Measurements from ENCODE around the gene CYP26A1.

The CYP26A1 gene

DNA sequence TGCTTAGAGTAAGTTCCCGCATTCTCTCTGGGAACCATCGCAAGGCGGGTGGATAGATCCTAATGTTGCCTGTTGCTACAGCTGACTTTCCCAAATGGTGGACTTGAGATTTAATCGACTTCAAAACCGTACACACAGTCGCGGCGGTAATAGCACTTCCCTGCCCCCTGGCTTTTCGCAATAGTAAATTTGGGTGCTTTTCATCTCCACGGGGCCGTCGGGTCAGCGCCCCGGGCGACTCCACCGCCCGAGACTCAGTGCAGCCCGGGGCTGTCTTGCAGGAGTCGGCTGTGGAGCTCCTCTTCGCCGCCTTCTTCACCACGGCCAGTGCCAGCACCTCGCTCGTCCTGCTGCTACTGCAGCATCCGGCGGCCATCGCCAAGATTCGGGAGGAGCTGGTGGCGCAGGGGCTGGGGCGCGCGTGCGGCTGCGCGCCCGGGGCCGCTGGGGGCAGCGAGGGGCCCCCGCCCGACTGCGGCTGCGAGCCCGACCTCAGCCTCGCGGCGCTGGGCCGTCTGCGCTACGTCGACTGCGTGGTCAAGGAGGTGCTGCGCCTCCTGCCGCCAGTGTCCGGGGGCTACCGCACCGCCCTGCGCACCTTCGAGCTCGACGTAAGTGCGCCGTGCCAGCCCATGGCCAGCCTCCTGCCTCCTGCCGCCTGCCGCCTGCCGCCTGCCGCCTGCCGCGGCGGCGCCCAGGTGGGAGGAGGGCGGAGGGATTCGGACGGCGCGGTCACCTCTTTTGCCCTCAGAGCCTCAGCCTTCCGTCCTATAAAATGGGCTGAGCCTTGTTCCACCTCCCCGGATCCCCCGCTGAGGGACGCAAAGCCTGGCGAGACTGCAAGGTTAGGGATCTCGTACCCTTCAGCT is 7.8 kb upstream of the CYP26A1 start:
- DNase-seq = no peak

DNA sequence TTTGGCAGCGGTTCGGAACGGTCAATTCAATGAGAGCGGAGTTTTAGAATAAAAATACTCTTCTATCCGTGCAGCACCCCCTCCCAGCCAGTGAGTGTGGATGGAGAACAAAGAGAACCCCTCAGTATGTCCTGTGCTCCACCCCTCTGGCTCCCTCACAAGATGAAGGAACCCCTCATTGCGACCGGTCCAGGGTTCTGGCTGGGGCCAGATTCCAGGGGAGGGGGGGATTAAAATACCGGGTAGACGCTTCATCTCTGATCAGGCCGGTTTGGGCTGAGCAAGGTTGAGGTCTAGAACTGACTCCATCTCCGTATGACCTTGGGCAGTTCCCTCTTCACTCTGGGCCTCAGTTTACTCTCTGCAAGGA is 7.2 kb upstream of the CYP26A1 start:
- no peak for DNase-seq

DNA sequence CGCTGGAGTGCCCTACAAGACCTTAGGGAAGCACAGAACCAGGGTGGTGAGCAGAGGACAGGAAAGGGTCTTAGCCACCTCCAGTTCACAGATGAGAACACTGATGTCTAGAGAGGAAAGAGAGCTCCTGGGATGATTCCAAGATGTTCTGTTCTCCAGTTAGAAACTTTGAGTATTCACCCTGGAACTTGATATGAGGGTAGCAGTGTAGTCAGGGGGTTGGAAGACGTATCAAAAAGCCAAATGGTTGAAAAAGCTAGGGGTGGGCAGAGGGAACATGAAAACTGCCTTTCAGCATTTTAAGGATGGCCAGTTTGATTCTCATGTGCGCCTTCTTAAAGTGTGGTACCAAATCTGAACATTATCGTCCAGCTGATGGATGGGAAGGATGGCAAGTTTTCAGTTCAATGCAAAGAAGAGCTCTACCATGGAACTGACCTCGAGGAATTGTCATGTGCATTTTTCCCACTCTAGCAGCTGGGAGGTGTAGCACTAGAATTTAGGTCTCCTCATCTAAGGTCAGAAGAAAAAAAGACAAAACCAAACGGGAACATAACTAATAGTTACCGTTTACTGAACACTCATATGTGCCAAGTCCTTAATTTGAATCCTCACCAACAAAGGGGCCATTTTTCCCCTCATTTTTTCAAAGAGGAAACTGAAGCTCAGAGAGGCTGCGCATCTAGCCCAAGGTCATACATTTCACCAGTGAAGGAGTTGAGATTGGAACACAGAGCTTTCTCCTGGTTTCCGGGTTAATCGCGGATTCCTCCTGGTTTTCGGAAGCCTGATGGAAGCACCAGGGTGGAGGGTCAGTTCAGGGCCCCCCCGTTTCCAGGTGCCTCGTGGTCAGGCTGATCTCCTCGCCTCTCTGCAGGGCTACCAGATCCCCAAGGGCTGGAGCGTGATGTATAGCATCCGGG is 6.0 kb upstream of the CYP26A1 start:
- DNase-seq = no peak

DNA sequence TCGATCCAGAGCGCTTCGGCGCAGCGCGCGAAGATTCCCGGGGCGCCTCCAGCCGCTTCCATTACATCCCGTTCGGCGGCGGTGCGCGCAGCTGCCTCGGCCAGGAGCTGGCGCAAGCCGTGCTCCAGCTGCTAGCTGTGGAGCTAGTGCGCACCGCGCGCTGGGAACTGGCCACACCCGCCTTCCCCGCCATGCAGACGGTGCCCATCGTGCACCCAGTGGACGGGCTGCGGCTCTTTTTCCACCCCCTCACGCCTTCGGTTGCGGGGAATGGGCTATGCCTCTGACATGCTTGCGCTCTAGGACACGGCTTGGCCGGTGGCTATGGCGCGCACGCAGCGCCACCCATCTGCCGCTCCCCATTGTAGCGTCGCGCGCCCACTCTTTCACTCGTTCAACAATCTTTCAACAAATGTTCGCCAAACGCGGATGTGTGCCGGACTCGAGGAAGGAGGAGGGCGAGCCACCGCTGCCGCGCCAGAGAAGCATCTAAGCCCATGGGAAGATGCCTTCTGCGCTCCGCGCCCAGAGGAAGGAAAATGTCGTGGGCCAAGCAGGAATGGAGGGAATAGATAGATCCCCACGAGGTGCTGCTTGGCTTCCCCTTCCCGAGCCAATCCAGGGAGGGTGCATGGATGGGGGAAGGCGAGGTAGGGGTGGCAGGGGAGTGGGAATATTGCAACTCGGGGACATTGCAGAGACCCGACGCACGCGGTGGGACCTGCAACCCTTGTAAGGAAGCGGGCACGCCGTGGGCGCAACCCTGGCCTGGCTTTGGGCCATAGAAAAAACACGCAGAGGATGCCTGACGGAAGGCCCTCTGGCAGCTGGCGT is 5.1 kb upstream of the CYP26A1 start:
- DNase-seq = no peak

DNA sequence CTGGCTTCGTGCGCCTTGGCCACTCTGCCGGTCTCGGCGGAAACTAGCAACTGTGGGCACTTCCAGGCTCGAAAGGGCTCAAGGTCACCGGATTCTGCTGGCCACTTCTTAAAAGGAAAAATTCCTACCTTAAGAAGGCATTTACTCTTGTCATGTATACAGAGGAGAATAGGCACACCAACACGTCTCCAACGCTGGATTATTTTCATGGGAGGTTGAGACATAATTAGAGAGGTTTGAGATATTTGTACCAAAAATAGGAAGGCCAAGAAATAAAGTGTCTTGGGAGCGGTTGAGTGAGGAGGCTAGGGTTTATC is 4.5 kb upstream of the CYP26A1 start:
- DNase-seq = no peak

DNA sequence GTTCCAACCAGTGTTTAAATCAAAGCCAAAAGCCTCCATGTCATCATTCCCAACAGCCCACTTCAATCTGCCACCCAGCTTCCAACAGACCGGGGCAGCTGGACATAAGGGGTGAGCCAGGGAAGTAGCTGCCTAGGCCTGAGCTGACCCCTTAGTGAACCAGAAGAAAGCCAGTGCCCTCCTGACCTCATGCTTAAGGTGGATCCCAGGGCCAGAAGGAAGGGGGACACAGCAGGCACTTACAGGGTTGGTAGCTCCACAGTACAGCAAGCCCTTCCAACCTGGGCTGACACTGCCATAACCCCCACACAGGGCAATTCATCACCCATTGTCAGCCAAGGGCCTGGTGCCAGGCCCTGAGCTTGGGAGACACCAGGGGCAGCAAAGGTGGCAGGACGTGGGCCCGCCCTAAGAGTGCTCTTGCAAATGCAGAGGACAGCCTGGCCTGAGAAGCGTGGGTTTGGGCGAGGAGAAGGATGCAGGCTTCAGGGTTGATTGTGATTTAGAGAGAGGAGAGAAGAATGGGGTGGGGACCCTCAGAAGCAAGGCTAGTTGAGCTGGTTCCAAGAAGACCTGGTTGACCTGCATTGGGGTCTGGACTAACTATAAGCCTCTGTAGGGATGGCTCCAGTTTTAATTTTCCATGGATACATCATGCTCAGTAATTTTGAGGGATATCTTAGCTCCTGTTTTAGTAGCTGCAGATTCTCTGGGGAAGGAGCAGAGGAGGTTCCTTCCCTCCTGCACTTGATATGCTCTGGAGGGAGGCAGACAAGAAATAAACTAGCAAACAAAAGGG is 3.1 kb upstream of the CYP26A1 start:
- no peak for DNase-seq

DNA sequence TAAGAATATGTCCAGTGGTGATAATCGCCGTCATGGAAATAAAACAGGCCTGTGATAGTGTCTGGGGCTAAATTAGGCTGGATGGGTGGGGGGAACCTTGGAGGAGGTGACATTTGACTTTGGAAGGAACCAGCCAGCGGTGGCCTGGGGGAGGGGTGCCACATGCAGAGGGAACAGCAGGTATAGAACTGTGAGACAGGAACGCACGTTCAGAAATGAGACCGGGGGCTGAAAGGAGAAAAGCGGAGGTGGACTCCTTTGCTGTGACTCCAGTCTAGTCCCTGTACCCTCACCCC is 2.6 kb upstream of the CYP26A1 start:
- DNase-seq = no peak

DNA sequence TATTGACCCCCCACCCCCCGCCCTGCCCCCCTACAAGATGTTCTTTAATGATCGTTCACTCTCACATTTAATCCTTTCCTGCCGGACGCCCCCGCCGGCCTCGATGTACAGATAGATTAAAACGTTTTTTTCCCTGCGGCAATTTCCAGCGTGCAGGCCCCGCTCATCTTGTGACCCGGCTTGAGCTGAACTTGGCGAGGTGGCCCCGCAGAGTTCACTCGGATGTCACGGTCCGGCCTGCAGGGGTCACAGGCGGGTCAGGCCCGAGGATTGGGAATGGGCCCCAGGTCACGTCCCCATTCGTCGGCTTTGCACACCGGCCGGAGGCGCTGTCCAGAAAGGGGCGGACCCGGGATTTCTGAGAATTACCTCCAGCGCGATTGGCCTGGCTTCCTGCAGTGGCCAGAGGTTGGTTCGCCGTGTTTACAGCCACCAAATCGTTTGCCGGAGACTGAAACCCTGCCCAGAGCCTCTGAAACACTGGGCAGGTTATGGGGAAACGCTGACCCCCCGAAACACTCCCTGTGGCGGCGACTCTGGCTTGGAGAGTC is 1.9 kb upstream of the CYP26A1 start:
- DNase-seq = no peak

DNA sequence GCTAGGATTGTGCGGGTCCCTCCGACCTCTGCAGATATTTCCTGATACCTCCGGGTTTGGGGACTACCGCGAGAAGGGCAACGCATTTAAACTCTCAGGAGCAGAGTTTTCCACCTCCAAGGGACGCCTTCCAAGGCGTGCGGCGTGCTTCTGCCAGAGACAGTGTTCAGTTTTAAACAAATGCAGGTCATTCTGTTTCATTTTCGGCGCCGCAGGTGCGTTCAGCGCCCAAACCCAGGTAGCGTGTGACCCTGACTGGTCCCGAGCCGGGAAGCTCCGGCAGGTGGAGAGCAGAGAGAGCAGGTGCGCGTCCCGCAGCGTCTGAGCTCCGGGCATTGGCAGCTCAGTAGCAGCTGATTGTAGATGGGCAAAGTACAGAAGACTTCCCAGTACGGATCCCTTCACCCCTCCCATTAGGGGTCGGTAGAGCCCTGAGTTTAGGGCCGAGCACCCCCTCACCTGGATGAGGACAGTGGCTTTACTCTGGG is 1.4 kb upstream of the CYP26A1 start:
- no peak for DNase-seq

DNA sequence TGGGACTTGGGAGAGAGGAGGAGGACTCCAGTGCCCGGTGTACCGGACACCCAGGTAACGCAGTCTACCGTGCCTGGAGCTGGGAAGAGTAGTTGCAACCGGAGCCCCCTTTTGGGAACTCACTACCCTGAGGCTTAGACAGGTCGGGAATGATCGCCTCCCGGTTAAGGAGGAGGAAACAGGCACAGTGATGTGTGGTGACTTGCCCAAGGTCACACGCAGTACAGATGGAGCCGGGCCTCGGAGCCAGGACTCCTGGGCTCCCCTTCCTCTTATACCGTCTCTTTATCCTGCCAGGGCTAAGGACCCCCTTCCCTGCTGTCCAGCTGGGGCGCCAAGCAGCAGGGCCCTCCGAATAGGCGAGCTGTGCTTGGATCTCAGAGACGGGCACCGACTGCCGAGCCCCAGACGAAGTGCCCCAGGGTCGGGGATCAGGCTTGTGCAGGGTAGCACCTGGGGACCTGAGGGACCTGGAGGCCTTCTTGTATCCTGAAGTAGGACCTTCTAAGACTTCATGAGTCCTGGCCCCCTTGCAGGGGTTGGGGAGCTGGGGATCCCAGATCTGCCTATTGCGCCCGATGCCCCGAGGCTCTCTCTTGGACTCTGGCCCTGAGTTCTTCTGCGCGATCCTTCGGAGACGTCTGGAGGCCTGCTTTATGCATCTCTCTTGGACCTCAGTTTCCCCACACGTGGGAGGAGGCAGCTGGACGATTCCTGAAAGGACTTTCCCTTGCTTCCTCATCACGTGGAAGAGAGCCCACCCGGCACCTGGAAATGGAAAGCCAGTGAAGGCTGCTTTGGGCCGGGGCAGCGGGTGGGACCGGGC is 767 bp upstream of the CYP26A1 start:
- DNase-seq = no peak

DNA sequence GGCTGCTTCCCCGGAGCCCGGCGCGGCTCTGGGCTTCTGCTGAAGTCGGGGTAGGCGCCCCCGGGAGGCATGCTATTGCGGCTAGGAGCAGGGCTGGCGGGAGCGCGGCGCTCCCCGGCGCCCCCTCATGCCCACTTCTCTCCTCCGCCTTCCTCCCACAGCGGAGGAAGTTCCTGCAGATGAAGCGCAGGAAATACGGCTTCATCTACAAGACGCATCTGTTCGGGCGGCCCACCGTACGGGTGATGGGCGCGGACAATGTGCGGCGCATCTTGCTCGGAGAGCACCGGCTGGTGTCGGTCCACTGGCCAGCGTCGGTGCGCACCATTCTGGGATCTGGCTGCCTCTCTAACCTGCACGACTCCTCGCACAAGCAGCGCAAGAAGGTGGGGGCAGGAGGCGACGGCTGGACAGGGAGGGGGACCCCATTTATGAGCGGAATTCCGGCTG is 479 bp downstream of the CYP26A1 start:
- no peak for DNase-seq

DNA sequence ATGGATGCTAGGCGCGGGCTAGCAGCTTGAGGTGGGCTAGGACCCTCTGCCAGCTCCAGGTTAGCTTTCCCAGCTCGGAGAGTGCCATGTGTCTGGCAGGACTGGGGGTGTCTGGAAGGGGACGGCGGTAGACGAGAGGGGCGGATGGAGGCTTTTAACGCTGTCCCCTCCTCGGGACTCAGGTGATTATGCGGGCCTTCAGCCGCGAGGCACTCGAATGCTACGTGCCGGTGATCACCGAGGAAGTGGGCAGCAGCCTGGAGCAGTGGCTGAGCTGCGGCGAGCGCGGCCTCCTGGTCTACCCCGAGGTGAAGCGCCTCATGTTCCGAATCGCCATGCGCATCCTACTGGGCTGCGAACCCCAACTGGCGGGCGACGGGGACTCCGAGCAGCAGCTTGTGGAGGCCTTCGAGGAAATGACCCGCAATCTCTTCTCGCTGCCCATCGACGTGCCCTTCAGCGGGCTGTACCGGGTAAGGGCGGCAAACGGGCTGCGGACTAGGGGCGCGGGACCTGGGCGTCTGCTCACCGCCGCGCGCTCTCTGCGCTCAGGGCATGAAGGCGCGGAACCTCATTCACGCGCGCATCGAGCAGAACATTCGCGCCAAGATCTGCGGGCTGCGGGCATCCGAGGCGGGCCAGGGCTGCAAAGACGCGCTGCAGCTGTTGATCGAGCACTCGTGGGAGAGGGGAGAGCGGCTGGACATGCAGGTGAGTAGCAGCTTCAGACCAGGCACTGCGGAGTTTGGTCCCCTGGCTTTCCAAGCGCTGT is 1.1 kb downstream of the CYP26A1 start:
- no peak for DNase-seq

DNA sequence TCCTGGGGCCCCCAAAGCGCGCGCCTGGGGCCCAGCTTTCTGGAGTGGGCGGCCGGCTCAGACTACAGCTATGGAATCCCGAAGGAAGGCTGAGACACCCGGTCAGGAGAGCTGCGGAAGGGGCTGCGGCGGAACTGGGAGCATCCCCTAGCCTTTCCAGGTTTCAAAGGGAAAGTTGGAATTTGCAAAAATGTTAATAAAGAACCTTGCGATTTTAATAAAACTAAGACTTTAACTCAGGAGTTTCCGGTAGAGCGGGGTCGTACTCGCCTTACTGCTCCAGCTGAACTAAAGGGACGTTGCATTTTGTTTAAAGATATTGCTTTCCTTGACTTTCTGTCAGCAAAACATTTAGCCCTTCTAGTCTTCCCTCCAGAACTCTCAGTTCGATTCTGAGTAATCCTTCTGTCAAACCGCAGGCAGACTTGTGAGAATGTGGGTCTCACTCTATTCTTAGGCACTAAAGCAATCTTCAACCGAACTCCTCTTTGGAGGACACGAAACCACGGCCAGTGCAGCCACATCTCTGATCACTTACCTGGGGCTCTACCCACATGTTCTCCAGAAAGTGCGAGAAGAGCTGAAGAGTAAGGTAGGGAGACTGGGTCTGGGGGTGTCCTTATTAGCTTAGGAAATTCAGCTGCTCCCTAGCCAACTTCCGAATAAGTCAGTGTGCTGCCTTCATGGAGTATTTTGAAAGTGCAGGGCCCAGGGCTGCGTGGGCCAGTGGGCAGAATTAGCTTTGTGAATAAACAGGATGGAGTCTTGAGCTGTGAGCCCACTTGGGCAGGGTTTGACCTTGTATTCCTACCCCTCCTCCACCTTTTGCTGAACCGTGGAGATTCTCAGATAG is 1.9 kb downstream of the CYP26A1 start:
- DNase-seq = no peak

DNA sequence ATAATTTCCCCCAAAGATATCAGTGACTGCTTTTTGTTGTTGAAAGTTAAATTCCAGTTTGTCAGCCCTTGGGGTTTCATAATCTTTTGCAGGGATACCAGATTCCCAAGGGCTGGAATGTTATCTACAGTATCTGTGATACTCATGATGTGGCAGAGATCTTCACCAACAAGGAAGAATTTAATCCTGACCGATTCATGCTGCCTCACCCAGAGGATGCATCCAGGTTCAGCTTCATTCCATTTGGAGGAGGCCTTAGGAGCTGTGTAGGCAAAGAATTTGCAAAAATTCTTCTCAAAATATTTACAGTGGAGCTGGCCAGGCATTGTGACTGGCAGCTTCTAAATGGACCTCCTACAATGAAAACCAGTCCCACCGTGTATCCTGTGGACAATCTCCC is 3.2 kb downstream of the CYP26A1 start:
- DNase-seq = no peak

DNA sequence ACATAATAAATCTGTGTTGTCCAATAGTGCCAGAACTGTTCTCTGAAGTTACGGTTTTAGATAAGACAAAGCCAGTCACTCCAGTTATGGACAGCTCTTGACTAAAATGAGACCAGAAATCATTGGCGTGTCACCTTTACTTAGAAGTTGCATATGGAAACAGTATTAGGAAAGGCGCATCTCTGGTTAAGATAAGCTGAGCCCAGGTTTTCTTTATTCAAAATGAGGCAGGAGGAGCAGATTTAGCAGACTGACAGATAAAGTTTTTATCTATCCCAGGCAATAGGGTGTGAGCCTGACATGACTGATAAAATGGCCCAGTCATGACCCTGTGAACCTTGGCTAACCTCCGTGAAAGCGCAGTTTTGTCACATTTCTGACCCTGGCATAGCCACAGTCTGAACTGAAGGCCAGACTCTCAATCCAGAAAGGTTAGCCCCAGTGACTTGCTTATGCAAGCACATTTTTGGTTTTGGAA is 4.2 kb downstream of the CYP26A1 start:
- no peak for DNase-seq

DNA sequence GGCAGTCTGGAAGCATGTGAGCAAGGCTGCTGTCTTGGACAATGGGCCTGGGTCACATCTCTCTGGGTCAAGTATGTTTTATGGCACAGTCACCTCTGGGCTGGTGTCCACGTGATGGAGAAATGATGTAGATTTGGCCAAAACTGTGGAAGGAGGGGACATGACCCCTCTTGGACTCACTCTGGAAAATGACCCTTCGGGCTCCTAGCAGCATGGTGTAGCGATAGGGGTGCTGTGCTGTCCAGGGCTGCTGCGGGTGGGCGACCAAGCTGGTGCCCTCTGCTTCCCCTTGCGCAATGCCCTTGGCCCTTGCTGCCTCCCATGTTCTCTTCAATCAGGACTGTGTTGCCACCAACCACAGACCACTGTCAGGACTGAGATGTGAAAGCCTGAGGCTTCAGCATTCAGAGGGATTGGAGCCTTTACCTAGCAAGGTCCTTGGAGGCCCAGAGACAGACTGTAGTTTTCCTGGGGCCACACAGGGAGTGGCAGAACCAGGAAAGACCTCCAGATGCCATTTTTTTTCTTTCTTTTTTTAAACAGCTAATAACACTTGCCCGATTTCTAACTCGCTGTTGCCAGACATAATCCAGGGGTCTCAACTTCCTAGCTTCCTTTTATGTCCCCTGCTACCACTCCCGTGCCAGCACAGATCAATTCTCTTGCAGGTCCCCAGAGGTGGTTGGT is 6.1 kb downstream of the CYP26A1 start:
- no peak for DNase-seq

DNA sequence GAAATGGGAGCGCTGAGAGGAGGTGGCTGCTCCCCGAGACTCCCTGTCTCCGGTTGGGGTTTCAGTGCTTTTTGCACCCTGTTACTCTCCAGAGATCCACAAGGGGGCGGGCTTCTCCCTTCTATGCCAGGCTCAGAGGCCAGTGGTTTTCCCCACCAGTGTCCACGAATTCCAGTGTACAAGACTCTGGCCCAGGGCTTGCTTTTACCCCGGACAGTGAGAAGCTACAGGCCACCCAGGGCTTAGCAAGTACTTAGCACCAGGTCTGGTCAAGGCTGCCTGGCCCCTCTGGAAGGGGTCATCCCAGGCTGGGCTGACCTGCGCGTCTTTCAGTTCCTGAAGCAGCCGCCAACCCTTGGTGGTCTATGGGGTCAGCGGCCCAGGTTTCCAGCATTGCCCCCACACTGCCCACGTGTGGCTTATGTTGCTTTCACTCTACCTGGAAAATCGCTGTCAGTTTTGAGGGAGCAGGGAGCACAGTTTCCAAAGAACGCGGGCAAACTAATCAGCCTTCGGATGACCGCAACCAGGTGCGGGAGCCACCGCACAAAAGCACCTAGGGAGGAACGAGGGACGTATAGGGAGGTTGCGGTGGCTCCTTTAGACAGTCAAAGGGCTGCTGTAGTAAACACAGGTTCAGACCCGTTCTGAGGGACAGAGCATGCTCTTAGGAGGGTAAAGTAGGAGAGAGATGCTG is 6.8 kb downstream of the CYP26A1 start:
- peak in 1 of 2 experiments; percentile 6 for DNase-seq

DNA sequence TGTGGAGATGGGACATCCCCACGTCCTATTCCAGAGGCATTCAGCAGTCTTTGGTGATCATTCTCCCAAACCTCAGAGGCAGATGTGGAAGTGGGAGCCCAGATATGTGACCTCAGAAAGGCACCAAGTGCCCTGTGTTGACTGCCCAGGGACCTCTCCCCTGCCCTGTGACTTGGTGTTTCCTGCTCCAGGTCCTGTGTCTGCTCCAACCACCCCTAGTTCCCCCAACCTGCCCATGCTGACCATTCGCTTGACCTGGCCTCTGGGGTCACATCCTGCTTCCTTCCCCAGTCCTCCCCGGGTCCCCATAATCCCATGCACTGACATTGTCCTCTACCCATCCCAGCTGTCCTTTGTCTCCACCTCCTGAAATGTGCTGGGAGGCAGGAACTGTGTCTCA is 7.6 kb downstream of the CYP26A1 start:
- no peak for DNase-seq

All from NCI-H1930 (cell line).